ENCODE data around the gene C1orf167.
A peak's percentile ranks its signal among the peaks of the same experiment; 100 is the strongest.

Gene C1orf167

DNA sequence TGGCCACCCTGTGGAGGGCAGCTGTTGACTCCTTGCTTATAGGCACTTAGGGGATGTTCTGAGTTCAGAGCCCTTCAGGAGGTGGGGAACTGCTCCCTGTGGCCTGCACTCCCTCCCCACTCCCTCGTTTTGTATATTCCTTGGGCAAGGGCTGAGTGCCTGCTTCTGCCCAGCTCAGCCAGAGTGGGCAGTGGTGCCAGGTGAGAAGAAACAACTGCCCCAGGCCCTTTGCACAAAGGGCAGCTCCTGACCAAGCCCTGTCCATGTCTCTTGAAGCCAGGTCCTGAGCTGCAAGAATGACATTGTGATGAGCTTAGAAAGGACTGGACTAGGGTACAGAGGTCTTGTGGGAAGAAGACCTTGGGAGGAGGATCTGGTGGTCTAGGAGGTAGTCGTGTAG is 23.9 kb upstream of the C1orf167 start:
- no peak for DNase-seq

DNA sequence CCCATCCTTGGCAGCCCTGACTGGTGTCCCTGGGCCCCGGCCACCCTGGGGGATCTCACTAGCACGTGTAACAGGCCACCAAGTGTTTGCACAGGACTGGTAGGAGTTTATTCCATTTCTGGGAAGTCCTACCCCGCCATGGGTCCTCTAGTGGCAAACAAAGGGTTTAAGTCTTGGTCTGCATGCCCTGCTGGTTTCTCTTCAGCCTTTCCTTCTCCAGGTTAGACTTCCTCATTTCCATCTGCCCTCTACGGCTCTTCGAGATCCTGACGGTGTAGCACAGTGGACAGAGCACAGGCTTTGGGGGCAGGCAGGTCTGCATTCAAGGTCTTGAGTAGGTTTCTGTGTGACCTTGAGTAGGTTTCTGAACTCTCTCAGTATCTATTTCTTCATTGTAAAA is 23.2 kb upstream of the C1orf167 start:
- DNase-seq, result no peak

DNA sequence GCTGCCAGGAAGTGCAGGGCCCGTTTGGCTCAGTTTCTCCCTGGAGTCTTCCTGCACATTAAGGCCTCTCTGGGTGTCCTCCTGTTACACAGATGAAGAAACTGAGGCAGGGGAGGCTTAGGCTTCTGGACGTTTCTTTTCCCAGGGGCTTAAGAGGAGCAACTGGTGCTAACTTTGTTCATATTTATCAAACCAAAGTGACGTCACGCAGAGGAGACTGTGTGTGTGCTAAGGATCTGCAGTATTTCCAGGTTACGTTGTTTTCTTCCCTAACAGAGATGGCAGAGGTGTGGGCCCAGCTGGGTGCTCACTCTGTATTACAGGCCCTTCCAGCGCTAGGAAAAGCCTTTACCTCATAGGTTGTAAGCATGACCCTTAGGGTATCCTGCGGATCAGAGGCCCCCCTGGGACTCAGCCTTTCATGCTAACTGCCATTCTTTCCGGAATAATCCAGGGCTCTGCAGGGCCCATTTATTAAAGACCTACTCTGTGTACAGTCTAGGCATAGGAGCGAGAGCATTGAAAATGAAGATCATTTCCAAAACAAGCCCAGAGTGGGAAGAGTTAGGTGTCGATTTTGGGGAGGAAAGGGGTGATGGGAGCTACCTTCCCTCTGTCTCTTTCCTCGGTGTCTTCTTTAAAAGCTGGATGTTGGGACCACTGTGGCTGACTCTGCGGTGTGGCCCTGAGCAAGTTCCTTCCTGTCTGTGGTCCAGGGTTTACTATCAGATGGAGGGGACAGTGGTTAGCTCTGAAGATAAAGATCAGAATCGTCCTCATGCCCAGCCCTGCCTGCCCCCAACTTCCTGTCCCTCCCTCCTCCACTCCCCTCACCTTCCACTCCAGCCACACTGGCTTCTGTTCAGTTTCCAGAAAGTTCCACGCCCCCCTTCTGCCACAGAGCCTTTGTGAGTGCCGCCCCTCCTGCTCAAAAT is 21.5 kb upstream of the C1orf167 start:
- DNase-seq, result no peak

DNA sequence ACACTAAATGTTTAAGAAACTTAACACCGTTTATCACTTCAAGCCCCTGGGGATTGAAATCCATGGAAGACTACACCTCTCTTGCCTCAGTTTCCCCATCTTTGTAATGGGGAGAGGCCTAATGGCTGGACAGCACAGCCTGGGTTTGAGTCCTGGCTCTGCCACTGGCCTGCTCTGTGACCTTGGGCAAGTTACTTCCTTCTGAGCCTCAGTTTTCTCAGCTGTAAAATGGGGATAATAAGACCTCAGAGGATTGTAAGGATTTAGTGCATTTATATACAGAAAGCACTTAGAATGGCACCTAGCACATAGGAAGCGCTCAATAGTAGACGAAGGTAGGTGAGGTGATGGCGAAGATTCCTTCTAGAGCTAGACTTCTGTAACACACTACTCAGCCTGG is 20.5 kb upstream of the C1orf167 start:
- no peak for DNase-seq

DNA sequence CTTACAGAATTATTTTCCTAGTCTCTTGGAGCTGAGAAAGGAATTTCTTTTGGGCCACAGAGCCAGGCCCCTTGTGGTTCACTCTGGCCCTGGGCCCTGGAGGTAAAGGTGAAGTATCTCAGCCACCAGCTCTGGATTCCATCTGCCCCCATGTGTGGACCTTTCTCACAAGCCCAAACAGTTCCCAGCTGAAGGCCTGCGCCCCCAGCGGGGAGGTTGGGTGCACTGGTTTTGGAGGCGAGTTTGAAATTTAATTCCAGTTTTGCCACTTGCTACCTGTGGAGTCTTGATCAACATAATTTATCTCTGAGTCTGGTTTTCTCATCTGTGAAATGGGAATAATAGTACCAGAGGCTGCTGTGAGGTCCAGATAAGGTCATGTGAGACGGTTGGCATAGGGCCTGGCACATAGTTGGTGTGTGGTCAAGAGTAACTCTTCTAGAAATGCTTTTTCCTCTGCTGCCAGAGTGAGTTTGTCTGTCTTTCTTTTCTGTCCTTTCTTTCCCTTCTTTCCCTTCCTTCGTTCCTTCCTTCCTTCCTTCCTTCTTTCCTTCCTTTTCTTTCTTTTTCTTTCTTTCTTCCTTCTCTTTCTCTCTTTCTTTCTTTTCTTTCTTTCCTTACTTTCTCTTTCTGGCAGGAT is 20.0 kb upstream of the C1orf167 start:
- DNase-seq, result no peak

DNA sequence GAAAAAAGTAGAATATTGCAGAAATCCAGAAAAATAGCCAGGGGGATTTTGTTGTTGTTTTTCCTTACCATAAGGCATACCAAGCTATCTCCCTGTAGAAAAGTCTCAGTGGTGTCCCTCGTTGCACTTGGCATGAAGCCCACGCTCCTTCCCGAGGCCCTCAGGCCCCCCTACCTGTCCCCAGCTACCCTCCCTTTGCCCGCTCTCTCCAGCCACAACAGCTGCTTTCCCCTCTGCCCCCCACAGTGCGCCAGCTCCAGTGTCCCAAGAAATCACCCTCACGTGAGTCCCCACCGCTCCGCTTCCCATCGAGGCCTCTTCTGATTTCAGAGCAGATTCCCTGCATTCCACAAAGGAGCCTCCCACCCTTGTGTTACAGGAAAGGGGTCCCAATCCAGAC is 17.7 kb upstream of the C1orf167 start:
- no peak for DNase-seq

DNA sequence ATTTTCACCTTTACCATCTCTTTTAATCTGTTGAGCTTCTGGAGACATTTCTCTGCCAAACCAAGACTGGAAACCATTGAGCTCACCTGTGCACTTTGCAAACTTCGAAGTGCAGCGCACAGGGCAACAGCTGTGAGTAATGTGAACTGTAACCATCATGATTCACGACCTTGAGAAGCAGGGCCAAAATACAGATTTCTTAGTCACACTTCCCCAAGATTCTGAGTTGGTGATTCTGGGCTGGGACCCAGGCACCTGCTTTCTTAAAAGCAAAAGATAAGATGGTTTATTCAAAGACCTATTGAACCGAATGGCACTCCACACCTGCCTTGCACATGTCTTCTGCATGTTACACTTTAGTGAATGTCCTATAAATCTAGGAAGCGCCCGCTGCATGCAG is 15.9 kb upstream of the C1orf167 start:
- no peak for DNase-seq

DNA sequence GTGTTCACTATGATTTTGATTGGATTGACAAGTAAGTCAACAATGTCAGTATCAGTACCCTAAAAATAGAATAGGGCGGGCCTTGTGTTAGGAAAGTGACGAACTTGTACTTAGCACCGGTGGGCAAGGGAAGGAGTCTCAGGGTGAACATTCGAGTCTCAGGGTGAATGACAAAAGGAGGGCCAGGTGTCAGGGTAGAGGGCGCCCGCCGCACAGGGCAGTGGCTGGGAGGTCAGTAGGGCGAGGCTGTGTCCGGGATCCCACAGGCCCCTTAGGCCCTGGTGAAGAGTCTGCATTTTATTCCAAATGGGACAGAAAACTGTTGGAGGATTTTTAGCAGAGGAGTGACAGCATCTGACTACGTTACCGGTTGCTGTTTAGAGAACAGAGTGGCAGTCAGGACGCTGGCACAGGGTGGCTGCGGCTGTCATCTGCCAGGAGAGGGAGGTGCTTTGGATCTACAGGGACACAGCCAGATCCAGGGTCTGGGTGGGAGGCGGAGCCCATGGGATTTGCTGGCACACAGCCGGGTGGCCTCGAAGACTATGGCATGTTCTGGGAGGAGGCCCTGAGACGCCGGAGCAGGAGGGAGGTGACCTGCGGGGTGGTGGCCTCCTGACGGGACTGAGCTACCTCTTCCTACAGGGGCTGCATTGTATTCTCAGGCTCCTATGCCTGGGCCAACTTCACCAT is 15.1 kb upstream of the C1orf167 start:
- no peak for DNase-seq

DNA sequence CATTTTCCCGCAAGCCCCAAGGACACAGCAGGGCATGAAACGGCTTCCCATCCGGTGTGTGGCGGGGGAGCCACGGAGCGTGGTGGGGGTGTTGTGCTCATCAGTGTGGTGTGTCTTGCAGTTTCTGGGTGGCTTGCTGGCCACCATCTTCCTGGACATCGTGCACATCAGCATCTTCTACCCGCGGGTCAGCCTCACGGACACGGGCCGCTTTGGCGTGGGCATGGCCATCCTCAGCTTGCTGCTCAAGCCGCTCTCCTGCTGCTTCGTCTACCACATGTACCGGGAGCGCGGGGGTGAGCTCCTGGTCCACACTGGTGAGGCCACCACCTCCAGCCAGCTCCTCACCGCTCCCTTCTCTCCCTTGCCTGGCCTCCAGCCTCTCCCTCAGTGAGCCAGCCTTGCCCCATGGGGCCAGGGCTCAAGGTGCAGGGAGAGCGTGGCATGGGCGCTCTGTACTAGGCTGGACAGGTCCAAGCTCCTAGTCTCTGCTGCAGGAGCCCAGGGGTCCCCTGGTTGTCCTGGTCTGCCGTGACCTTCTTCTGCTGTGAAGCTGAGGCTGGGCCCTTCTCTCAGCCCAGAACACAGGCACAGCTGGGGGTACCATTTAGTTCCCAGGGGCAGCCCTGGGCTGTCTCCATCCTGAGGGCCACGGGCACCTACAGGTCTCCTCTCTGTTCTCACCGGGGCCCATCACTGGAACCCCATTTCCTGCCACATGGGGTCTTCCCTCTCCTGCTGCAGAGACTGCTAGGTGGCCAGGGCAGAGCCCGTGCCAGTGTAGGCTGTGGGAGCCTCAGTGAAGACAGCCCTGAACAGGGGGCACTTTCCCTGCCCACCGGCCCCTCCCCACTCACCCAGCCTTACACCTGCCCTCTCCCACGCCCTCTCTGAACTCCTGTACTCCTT is 13.4 kb upstream of the C1orf167 start:
- DNase-seq, result no peak

DNA sequence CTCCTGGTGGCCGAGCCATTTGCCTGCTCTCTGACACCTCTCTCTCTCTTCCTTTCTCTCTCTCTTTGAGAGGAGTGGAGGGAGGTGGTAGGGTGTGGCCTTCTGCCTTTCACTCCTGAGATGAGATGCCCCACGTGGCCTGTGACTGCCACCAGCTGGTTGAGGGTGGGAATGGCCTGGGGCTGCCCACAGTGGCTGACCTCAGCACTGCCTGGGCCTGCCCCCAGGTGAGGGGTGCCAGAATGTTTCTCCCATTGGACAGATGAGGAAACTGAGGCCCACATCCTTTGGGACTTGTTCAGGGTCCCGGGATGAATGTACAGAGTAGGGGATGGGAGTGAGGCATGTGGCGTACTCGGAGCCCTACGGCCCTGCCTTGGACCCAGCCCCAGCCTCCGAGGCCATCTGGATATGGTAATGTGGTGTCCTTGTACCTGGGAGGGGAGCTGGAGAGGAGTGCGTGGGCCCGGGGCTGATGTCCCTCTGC is 12.7 kb upstream of the C1orf167 start:
- DNase-seq, result peak in 2 of 4 experiments; percentile 17 to 45

DNA sequence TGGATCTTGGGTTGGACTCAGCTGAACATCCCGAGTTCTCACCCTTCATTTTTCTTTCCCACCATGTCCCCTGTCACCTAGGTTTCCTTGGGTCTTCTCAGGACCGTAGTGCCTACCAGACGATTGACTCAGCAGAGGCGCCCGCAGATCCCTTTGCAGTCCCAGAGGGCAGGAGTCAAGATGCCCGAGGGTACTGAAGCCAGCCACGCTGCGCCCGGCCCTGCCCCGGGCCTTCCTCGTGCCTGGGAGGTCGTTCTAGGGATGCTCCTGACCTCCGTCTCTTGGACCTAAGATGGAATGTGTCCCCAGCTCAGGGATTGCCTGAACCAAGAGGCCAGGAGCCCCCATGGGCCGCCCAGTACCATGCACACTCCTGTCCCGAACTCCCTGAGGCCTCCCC is 12.0 kb upstream of the C1orf167 start:
- DNase-seq, result no peak

DNA sequence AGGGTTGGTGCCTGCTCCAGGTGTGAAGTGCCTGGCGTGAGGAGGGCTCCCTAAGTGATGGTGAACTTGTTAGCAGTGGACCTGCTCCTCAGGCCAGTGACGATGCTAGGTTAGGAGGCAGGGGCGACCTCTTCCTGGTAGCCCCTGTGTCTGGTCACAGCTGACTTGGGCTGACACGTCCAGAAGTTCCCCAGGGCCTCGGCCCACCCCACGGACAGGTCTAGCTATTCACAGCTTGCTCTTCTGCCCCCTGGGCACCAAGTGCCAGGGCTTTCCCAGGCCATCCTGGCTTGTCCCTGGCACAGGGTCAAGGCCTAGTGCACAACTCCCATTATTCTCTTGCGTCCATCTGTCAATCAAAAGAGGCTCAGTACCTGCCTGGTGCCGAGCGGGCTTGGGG is 10.9 kb upstream of the C1orf167 start:
- no peak for DNase-seq

DNA sequence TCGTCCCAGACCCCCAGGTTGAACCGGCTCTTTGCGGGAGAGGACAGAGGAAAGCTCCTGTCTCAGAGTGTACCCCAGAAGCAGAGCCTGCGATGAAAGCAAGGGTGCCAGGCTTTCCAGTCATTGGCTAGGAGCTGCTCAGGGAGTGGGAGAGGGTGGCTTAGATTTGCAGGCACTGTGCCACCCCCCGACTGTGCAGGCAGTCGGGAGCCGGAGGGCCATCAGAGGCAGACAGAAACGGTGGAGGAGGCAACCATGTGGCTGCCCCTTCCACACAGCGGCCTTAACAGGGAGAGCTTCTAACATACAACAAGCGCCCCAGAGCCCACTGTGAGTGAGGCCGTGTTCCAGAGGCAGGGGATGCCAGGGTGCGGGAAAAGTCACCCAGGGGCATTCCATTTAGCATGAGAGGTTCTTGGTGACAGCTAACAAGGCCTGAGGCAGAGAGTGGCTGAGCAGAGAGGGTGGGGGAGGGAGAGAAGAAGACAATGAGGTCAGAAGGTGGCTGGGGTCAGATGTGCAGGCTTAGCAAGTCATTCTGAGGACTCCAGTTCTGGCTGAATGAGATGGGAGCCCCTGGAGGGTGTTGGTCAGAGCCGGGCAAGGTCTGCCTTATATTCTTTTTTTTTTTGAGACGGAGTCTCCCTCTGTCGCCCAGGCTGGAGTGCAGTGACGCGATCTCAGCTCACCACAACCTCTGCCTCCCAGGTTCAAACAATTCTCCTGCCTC is 9.5 kb upstream of the C1orf167 start:
- DNase-seq, result no peak

DNA sequence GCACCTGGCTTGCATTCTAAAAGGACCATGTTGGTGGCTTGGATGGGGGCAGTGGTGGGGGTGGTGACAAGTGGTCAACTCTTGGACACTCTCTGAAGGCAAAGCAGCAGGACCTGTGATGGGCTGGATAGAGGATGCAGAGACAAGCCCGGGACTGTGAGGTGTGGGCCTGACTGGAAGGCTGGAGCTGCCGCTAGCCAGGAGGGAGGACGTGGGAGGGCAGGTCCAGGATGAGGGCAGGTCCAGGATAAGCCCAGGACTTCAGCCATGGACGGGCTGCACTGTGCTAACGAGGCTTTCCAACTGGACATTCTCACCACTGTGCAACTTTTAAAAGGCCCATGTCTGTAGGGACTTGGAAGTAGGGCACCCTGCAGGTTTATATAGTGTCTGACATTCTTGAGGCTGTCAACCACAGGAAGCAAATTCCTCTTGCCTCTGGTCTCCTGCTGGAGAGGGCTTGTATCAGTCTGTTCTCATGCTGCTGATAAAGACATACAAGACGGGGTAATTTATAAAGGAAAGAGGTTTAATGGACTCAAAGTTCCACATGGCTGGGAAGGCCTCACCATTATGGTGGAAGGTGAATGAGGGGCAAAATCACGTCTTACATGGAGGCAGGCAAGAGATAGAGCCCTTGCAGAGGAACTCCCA is 8.3 kb upstream of the C1orf167 start:
- DNase-seq, result no peak

DNA sequence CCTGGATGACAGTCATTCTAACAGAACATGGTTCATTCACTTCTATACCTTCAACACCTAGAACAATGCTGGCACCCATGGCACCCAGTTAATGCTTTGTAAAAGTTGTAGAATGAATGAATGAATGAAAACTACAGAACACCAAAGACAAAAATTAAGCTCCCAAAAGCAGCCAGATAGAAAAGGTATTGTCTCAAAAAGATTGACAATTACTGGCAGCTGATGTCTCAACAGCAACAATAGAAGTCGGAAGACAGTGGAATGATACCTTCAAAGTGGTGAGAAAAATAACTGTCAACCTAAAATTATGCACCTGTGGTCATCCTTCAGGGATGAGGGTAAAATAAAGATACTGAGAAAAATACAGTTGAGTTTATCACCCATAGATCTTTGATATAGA is 4.9 kb upstream of the C1orf167 start:
- no peak for DNase-seq

DNA sequence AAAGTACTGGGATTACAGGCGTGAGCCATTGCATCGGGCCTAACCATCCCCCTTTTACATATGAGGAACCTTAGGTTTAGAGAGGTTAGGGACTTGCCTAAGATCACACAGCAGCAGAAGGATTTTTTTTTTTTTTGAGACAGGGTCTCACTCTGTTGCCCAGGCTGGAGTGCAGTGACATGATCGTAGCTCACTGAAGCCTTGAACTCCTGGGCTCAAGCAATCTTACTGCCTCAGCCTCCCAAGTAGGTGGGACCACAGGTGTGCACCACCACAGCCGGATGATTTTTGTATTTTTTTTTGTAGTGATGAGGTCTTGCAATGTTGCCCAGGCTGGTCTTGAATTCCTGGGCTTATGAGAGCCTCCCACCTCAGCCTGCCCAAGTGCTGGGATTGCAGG is 2.2 kb upstream of the C1orf167 start:
- no peak for DNase-seq

DNA sequence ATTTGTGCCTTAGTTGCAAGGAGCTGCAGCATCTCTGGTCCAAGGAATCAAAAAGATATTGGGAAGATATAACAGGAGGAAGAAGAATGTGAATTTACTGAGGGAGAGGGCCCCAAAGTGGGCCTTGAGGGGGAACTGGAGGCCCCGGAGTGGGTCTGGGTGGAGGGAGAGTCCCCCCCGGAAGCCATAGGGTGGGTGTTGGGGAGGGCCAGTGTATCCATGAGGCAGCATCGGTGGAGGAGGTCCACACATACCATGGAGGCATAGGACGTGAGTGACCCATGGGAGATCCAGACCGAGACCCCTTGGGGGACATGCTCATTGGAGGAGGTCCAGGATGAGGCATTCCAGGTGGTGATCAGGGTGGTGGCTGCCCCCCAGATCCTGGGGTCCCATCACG is 708 bp upstream of the C1orf167 start:
- DNase-seq, result no peak

DNA sequence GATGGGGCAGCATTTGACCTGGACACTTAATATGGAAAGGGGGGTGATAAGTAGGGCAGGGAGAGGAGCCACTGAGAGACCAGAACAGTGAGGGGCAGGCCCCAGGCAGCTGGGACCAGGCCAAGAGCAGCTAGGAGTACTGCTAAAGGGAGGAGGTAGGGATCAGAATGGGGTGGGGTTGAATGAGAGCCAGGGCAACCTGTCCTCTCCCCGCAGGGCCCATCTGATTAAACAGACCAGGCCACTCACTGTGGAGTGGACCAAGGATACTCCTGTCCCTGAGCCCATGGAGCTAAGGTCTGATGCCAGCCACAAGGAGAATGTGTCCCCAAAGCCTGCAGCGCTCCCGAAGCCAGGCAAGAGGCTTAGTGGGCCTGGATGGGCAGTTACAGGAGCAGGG is 2.1 kb downstream of the C1orf167 start:
- no peak for DNase-seq

DNA sequence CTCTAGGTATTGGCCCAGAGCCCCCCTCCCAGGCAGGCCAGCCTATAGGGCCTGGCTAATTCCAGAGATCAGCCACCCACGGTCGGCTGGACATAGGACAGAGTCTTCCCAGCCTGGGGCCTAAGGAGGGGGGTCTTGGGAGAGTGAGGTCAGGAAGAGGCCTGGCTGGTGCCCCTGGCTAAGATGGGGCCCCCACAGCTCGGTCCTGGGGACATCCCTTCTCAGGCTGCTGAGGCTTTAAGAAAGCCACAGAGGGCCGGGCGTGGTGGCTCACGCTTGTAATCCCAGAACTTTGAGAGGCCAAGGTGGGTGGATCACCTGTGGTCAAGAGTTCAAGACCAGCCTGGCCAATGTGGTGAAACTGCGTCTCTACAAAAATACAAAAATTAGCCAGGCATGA is 2.5 kb downstream of the C1orf167 start:
- DNase-seq, result no peak

DNA sequence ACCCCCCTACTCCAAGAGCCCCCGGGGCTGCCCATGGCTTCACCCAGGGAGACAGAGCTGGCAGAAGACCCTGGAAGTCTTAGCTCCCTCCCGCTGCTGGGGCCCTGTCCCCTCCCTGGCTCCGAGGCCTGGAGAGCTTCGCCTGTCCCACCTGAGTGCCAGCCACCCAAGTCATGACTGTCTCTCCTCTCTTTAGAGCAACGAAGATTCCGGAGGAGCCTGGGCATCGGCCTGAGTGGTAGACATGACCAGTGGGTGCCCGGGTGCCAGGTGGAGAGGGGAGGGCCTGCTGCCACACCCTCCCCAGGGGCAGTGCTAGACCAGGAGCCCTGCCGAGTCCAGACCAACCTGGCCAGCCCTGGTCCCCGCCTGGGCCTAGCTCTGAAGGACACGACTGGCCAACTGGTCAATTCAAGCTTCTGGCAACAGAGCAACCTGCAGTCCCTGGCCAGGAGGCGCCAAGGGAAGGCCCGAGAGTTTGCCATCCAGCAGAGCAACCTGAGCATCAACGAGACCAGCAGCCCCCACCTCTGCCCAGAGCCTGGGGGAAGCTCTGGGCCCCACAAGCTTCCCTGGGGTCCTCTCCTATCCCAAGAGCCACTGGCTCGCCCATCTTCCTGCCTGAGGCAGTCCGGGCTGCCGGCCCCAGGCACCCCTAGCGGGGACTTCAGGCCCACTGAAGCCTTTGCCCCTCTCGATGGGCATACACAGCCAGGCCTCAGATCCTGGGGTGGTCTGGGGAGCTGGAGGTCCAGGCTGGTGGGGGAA is 3.9 kb downstream of the C1orf167 start:
- no peak for DNase-seq

DNA sequence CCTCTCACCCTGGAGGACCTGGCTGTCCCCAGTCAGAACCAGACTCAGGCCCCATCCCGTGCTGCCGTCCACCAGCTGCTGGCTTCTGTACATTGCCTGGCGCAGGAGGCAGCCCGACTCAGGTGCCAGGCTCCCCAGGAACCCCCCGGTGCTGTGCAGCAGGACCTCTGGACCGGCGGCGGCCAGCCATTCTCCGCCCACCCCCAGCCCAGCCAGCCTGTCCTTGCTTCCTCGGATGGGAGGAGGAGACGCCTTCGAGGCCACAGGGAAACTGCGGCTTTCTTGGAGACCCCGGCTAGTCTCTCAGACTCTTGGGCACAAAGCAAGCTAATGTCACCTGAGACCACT is 4.4 kb downstream of the C1orf167 start:
- DNase-seq, result no peak

All from activated naive CD4-positive, alpha-beta T cell (primary cell).